GM19452 (cell line): ENCODE measurements around the gene PHOSPHO2.
"Not testable (repeated sequence)": the region's sequence is repeated elsewhere in the genome, so short reads cannot be mapped to it uniquely, and the experiment has no call there.

ENCODE experiments used
- ATAC-seq: cut with Tn5 transposase; IDR thresholded peaks from one replicate; pipeline ENCODE4 v1.9.1; 2021; ENCODE audit not compliant: unreplicated experiment

PHOSPHO2 gene

DNA sequence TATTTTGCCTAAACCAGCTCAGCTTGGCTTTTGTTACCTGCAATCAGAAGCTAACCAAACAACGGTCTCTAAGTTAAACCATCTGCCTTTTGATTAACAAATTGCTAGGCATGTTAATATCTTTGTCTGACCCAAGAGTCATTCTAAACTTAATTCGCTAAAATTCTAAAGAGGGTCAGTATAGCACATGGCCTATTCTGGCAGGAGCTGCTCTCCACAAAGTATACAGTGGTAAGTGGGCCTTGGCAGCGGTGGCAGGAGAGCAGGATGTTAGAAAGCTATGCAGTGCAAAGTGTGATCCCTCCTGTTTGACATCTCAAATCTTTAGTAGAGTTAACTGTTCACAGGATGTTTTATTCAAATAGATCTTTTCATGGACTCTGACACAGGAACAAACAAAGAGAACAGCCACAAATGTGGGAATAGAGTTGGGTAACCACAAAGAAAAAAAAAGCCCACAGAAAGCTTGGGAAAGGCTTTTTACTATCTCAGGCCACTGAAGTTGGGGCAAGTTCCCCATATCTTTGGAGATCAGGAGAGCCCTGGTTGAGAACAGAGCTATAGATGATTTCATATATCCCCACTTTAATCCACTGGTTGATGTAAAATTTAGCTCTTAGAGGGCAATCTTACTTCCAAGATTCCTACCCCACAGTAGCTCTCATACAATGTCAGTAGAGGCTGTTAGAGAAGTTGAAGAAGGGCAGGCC is 10.7 kb upstream of the PHOSPHO2 start:
- no peak for ATAC-seq

DNA sequence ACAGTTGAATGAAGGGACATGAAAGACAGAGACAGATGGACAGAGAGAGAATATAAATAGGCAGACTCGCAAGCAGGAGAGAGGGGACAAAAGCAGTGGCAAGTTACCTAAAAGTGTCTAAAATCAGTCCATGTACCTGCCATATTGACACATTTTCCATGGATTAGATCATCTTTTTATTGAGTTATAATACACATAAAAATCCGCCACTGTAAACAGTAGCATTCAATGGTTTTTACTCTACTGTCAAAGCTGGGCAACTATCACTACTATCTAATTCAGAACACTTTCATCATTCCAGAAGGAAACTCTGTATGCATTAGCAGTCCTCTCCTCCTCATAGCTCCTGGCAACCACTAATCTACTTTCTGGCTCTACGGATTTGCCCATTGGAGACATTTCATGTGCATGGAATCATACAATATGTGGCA is 10.1 kb upstream of the PHOSPHO2 start:
- ATAC-seq, result no peak

DNA sequence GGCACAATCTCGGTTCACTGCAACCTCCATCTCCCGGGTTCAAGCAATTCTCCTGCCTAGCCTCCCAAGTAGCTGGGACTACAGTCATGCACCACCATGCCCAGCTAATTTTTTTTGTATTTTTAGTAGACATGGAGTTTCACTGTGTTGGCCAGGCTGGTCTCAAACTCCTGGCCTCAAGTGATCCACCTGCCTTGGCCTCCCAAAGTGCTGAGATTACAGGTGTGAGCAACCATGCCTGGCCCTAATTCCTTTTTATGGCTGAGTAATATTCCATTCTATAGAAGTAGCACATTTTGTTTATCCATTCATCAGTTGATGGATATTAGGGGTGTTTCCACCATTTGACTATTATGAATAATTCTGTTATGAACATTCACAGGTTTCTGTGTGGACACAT is 9.6 kb upstream of the PHOSPHO2 start:
- not testable (repeated sequence) for ATAC-seq

DNA sequence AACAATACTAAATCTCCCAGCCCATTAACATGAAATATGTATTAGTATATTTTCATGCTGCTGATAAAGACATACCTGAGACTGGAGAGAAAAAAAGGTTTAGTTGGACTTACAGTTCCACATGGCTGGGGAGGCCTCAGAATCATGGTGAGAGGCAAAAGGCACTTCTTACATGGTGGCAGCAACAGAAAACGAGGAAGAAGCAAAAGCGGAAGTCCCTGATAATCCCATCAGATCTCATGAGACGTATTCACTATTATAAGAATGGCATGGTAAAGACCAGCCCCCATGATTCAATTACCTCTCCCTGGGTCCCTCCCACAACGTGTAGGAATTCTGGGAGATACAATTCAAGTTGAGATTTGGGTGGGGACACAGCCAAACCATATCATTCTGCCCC is 7.4 kb upstream of the PHOSPHO2 start:
- ATAC-seq, result not testable (repeated sequence)

DNA sequence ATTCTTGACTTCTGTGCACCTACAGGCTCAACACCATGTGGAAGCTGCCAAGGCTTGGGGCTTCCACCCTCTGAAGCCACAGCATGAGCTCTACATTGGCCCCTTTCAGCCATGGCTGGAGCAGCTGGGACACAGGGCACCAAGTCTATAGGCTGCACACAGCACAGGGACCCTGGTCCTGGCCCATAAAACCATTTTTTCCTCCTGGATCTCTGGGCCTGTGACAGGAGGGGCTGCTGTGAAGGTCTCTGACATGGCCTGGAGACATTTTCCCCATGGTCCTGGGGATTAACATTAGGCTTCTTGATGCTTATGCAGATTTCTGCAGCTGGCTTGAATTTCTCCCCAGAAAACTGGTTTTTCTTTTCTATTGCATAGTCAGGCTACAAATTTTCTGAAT is 6.3 kb upstream of the PHOSPHO2 start:
- not testable (repeated sequence) for ATAC-seq

DNA sequence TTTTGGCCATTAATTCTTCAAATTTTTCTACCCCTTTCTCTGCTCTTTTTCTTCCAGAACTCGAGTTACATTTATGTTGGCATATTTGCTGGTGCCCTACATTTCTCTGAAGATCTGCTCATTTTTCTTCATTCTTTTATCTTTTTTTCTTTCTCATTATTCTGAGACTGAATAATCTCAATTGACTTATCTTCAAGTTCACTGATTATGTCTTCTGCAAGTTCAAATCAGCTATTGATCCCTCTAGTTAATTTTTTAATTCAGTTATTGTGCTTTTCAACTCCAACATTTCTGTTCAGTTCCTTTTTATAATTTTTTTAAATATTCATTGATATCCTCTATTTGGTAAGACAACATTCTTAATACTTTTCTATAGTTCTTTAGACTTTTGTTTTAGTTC is 3.3 kb upstream of the PHOSPHO2 start:
- ATAC-seq, result no peak

DNA sequence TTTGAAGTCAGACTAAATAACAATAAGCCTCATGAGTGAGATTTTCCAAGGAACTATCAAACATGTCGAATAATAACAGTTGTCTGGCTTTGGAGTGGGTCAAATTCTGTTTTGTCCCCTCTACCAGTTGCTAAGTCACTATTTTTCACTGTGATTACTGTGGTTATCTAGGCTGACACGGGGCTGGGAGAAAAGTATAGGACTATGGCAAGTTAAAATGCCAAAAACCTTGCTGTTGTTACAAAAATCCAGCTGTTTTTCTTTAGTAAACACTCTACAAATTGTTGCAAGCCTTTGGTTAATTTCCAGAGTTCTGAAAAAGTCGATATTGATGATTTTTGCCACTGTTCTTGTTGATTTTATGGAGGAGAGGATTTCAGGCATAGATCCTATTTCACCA is 1.6 kb upstream of the PHOSPHO2 start:
- no peak for ATAC-seq

DNA sequence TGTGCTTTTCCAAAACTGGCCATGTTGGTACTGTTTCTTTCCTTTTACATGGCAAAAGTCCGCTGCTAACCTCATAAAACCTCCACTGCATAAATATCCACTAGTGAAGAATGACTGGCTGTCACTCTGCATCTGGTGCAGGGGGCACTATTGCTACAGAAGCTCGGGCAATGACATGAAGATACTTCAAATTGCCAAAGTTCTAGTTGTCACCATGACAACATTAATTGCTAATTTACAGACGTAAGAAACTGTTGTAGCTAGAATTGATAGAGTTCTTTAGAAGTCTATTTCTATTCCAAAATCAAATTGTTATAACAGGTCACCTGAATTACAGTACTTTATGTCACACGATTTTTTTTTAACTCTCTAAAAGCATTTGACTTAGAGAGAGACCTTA is 909 bp upstream of the PHOSPHO2 start:
- no peak for ATAC-seq

DNA sequence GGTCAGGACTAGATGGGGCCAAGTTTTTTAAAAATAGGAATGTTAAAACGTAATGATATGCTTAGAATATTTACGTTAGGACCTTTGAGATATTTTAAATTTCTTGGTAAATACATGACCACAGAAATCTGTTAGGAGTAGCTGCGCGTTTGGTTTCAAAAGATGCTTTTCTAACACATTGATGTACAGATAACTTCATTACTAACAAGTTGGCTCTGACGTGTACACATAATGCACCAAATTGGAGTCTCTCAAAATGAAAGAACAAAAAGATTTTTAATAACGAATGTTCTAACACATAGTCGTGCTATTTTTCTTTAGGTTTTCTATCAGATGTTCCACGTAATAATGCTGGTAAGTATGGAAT is 608 bp downstream of the PHOSPHO2 start:
- ATAC-seq, result no peak

DNA sequence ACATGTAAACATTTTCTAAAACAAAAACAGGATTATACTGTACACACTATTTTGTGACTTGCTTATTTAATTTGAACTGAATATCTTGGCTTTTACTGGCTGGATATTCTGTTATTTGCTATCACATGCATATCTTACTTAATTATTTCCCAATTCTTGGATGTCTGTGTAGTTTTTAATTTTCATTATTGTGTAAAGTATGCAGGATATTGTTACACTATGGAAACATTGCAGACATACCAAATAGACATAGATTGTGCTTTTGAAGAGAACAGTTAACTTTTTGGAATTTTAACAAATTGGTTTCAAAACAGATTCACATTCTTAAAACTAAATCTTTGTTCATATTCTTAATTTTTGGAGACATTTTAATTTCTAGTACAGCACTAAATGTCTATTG is 2.1 kb downstream of the PHOSPHO2 start:
- no peak for ATAC-seq

DNA sequence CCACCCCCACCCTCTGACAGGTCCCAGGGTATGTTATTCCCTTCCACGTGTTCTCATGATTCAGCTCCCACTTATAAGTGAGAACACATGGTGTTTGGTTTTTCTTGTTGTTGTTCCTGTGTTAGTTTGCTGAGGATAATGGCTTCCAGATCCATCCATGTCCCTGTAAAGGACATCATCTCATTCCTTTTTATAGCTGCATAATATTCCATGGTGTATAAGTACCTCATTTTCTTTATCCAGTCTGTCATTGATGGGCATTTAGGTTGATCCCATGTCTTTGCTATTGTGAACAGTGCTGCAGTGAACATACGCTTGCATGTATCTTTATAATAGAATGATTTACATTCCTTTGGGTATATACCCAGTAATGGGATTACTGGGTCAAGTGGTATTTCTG is 4.9 kb downstream of the PHOSPHO2 start:
- ATAC-seq, result not testable (repeated sequence)

DNA sequence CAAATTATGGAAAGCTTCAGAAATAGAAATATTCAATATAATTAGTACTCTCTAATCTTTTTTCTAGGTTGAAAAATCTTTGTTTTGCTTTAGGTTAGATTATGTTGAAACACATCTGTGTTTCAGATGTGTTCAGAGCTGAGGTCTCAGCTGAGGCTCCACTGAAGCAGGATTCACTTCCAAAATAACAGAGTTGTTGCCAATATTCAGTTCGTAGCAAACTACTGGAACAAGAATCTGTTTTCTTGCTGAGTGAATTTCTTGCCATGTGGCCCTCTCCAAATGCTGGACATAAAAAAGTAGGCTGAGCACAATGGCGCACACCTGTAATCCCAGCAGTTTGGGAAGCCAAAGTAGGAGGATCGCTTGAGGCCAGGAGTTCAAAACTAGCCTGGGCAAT is 8.7 kb downstream of the PHOSPHO2 start:
- ATAC-seq, result no peak

DNA sequence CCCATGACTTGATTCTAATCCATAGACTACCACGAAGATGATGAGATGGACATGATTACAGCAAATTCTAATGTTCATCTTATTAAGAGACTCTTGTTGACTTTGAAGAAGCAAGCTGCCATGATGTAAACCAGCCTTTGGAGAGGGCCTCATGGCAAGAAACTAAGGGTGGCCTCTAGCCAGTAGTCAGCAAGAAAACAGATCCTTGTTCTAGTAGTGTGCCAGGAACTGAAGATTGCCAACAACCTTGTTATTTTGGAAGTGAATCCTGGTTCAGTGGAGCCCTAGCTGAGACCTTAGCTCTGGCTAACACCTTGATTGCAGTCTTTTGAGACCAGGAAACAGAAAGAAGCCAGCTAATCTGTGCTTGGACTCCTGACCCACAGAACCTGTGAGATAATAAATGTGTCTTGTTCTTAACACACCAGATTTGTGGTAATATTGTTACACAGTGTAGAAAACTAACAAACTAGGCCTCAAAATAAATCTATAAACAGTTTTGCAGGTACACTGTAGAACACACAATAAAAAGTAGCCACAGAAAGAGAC is 10.0 kb downstream of the PHOSPHO2 start:
- no peak for ATAC-seq

DNA sequence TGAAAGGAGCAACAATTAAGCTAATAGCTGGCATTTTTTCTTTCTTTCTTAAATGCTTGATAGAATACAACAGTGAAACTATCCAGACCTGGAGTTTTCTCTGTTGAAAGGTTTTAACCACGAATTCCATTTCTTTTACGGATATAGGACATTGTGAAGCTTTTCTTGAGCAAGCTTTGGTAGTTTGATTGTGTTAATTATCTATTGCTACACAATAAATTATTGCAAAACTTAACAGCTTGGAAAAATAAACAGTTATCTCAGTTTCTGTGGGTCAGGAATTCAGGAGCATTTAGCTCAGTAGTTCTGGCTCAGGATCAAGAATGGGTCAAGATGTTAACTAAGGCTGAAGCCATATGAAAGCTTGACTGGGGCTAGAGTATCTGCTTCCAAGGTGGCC is 11.7 kb downstream of the PHOSPHO2 start:
- ATAC-seq, result no peak

DNA sequence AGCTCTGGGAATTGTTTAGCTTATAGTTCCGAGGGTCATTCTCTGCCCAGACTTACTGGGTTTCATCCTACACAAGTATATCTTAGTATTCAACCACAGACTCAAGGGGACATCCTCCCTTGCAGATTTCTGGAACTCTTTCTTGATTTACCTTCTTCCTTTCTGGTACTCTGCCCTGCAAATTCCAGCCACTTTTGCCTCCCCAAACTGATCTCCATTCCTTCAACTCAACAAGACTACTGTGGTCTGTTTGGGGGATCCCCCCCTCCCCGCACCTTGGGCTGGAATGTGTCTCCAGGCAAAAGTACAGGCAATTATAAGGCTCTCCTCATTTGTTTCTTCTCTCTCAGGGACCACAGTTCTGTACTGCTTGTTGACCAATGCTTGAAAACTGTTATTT is 13.4 kb downstream of the PHOSPHO2 start:
- no peak for ATAC-seq

DNA sequence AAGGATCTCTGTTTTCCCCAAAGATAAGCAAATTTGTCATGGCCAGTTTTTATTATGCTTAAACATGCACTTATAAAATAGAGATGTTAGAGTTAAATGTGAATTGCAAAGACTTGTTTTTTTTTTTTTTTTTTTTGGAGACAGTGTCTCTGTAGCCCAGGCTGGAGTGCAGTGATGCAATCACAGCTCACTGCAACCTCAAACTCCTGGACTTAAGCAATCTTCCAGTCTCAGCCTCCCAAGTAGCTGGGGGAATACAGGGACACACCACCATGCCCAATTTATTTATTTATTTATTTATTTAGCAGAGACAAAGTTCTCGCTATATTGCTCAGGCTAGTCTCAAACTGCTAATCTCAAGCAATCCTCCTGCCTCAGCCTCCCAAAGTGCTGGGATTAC is 15.1 kb downstream of the PHOSPHO2 start:
- ATAC-seq, result no peak

DNA sequence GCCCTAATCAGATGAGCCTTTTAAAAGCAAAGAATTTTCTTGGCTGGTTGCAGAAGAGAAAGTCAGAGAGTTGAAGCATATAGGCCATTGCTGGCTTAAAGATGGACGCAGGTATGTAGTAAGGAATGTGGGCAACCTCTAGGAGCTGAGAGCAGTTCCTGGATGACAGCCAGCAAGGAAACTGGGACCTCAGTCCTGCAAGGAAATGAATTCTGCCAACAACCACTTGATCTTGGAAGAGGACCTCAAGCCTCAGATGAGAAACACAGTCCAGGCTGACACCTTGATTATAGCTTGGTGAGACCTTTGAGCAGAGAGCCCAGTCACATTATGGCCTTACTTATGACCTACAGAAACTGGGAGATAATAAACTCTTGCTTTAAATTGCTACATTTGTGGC is 15.7 kb downstream of the PHOSPHO2 start:
- ATAC-seq, result no peak

DNA sequence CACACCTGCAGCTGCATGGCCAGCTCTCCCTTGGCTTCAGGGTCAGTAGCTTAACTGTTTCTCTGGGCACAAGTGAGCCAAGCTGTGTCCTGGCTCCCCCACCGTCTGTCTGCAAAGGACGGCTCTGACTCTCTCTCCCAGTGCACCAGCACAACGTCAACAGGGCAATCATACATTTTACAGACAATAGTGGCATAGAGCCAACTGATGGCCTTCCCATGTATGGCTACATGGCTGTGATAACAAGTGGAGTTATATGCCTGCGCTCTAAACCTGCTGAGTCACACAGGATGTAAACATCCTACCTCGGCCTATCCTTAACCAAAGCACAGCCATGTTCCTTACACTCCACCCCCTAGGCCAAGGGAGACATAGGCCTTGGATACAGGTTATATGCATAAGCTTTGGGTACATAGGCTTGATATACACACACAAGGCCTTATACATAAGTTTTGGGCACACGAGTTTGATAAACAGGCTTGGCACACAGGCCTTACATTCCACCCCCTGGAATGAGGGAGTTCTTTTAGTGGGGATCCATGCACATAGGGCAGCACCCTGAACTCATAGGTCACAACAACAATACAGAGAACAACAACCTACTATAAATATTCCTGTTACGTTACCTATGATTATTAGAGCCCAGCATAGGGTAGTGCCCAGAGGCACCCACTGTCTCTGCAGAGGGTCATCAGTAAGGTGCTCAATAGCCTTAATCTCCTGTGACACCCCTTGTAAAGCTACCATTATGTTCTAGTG is 17.7 kb downstream of the PHOSPHO2 start:
- ATAC-seq, result no peak

DNA sequence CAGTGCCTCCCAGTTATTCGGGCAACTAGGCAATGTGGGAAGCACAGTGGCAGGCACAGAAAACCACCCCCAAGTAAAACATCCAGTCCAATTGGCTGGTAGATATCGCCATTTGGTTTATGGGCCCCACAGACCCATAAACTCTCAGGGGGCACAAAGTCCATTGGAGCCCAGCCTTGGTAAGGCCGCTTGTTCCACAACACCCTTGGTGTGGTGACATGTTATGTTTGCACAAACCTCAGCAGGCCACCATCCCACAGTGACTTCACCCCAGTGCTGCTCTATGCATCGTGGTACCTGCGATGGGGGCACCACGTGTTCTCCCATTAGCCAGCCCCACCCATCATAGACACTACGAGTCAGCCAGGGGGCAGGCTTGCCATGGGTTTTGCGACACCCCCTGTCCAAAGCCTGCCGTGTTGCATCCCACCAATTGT is 18.5 kb downstream of the PHOSPHO2 start:
- no peak for ATAC-seq

DNA sequence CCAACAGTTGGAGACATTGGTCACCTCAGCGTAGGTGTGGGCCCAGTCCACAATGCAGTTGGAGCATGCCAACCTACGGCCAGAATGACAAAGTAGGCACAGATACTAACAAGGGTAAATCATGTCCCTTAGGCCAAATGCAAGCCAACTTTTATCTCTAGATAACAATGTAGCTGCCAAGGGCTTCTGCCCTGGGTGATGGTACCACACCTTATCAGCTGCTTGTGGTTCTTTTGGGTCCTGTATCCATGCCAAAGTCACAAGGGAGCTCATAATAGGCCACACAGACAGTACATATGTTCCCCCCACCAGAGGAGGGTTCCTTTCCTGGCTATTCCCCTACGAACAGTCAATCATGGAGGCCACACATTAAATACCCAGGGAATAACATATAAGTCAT is 19.1 kb downstream of the PHOSPHO2 start:
- no peak for ATAC-seq

DNA sequence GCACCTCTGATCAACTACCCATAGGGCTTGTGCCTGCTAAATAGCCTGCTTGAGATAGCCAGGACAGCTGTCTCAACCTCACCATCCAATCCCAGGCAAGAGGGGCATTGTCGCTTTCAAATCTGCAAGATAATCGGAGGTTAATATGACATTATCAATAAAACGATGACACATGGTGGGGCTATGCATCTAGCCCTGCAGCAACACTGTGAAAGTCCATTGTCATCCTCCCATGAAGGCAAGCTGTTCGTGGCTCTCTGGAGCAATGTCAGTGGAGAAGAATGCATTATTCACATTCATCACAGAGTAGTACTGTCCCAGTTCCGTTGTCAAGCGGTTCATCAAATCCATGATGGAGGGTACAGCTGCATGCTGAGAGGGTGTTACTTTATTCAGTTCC is 20.4 kb downstream of the PHOSPHO2 start:
- ATAC-seq, result no peak
